ENCODE data around the gene CLEC7A. TPM values are rescaled to one million over a fixed set of nuclear protein-coding genes. Genes with fewer than 3 reads are reported as not detected.

The CLEC7A gene
- total and polyA plus RNA-seq, 4 donors: 2.8 to 7.0 (median 3.8) TPM

DNA sequence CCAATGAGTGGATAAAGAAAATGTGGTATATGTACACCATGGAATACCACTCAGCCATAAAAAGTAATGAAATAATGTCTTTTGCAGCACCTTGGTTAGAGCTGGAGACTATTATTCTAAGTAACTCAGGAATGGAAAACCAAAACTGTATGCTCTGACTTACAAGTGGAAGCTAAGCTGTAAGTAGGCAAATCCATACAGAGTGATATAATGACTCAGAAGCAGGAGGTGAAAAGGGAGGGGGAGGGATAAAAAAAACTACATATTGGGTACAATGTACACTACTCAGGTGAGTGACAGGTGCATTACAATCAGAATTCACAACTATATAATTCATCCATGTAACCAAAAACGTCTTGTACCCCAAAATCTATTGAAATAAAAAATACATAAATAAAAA is 16.1 kb downstream of the CLEC7A start (continued):
- TF ChIP-seq, protein P1, sequence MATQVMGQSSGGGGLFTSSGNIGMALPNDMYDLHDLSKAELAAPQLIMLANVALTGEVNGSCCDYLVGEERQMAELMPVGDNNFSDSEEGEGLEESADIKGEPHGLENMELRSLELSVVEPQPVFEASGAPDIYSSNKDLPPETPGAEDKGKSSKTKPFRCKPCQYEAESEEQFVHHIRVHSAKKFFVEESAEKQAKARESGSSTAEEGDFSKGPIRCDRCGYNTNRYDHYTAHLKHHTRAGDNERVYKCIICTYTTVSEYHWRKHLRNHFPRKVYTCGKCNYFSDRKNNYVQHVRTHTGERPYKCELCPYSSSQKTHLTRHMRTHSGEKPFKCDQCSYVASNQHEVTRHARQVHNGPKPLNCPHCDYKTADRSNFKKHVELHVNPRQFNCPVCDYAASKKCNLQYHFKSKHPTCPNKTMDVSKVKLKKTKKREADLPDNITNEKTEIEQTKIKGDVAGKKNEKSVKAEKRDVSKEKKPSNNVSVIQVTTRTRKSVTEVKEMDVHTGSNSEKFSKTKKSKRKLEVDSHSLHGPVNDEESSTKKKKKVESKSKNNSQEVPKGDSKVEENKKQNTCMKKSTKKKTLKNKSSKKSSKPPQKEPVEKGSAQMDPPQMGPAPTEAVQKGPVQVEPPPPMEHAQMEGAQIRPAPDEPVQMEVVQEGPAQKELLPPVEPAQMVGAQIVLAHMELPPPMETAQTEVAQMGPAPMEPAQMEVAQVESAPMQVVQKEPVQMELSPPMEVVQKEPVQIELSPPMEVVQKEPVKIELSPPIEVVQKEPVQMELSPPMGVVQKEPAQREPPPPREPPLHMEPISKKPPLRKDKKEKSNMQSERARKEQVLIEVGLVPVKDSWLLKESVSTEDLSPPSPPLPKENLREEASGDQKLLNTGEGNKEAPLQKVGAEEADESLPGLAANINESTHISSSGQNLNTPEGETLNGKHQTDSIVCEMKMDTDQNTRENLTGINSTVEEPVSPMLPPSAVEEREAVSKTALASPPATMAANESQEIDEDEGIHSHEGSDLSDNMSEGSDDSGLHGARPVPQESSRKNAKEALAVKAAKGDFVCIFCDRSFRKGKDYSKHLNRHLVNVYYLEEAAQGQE (IDR thresholded peaks at IDR 0.05): no peak
- no peak for TF ChIP-seq GABPA (IDR thresholded peaks at IDR 0.05 in 1 of 2, conservative IDR thresholded peaks at IDR 0.05 in 1 of 2)

DNA sequence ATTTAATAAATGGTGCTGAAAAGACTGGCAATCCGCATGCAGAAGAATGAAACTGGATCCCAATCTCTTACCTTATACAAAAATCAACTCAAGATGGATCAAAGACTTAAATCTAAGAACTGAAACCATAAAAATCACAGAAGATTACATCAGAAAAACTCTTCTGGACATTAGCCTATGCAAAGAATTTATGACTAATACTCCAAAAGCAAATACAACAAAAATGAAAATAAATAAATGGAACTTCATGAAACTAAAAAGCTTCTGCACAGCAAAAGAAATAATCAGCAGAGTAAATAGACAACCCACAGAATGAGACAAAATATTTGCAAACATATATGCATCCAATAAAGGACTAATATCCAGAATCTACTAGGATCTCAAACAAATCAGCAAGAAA is 16.9 kb downstream of the CLEC7A start:
- Histone ChIP-seq H3K9ac (ENCODE audit: low read depth in 1 of 2, low read length in 2 of 2) (no peak overlapping the region), H3K36me3 (ENCODE audit: control insufficient read depth in 4 of 4, insufficient read depth in 3 of 4, low read depth in 1 of 4, low read length in 3 of 4) (no peaks in the 10 kb centered on the region), H3K9me3 (ENCODE audit: control insufficient read depth in 4 of 4, low read length in 3 of 4) (no peaks in the 10 kb centered on the region), H3K4me3 (ENCODE audit: low read depth in 1 of 3, low read length in 3 of 3) (no peak overlapping the region), H3K4me1 (ENCODE audit: control insufficient read depth in 4 of 4, insufficient read depth in 4 of 4, low read length in 3 of 4) (no peaks in the 10 kb centered on the region), H3K27ac (ENCODE audit: low read depth in 1 of 2, low read length in 2 of 2) (no peak overlapping the region), H3K27me3 (ENCODE audit: control insufficient read depth in 4 of 4, insufficient read depth in 4 of 4, low read length in 3 of 4) (no peaks in the 10 kb centered on the region)
- WGBS: 95% methylated on average over 1 of the region's 1 CpG
- DNase-seq (ENCODE audit: low spot score): no peak
- no peak for TF ChIP-seq JUND (IDR thresholded peaks at IDR 0.05)
- no peak for TF ChIP-seq FOXA2 (IDR thresholded peaks at IDR 0.05)
- TF ChIP-seq, protein P2, sequence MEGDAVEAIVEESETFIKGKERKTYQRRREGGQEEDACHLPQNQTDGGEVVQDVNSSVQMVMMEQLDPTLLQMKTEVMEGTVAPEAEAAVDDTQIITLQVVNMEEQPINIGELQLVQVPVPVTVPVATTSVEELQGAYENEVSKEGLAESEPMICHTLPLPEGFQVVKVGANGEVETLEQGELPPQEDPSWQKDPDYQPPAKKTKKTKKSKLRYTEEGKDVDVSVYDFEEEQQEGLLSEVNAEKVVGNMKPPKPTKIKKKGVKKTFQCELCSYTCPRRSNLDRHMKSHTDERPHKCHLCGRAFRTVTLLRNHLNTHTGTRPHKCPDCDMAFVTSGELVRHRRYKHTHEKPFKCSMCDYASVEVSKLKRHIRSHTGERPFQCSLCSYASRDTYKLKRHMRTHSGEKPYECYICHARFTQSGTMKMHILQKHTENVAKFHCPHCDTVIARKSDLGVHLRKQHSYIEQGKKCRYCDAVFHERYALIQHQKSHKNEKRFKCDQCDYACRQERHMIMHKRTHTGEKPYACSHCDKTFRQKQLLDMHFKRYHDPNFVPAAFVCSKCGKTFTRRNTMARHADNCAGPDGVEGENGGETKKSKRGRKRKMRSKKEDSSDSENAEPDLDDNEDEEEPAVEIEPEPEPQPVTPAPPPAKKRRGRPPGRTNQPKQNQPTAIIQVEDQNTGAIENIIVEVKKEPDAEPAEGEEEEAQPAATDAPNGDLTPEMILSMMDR (IDR thresholded peaks at IDR 0.05; ENCODE audit: low read depth, low read length, missing input control): no peak
- TF ChIP-seq NR2F2 (IDR thresholded peaks at IDR 0.05): no peak
- TF ChIP-seq RAD21 (IDR thresholded peaks at IDR 0.05): no peak
- no peak for TF ChIP-seq GABPA (IDR thresholded peaks at IDR 0.05 in 1 of 2, conservative IDR thresholded peaks at IDR 0.05 in 1 of 2)
- no peak for TF ChIP-seq YY1 (IDR thresholded peaks at IDR 0.05)
- no peak for TF ChIP-seq TAF1 (conservative IDR thresholded peaks at IDR 0.05)
- no peak for TF ChIP-seq HNF4A (conservative IDR thresholded peaks at IDR 0.05)
- no peak for TF ChIP-seq EGR1 (IDR thresholded peaks at IDR 0.05; ENCODE audit: low read depth in 2 of 2)
- TF ChIP-seq, protein P3, sequence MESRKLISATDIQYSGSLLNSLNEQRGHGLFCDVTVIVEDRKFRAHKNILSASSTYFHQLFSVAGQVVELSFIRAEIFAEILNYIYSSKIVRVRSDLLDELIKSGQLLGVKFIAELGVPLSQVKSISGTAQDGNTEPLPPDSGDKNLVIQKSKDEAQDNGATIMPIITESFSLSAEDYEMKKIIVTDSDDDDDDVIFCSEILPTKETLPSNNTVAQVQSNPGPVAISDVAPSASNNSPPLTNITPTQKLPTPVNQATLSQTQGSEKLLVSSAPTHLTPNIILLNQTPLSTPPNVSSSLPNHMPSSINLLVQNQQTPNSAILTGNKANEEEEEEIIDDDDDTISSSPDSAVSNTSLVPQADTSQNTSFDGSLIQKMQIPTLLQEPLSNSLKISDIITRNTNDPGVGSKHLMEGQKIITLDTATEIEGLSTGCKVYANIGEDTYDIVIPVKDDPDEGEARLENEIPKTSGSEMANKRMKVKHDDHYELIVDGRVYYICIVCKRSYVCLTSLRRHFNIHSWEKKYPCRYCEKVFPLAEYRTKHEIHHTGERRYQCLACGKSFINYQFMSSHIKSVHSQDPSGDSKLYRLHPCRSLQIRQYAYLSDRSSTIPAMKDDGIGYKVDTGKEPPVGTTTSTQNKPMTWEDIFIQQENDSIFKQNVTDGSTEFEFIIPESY (IDR thresholded peaks at IDR 0.05): no peak
- TF ChIP-seq, protein P4, sequence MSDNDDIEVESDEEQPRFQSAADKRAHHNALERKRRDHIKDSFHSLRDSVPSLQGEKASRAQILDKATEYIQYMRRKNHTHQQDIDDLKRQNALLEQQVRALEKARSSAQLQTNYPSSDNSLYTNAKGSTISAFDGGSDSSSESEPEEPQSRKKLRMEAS (IDR thresholded peaks at IDR 0.05): no peak
- no peak for TF ChIP-seq RXRA (IDR thresholded peaks at IDR 0.05)
- no peak for TF ChIP-seq SP1 (IDR thresholded peaks at IDR 0.05)
- TF ChIP-seq FOXA1 (IDR thresholded peaks at IDR 0.05): no peak
- TF ChIP-seq, protein P1 (IDR thresholded peaks at IDR 0.05): no peak
- no peak for TF ChIP-seq HNF4G (IDR thresholded peaks at IDR 0.05)
- TF ChIP-seq, protein P5, sequence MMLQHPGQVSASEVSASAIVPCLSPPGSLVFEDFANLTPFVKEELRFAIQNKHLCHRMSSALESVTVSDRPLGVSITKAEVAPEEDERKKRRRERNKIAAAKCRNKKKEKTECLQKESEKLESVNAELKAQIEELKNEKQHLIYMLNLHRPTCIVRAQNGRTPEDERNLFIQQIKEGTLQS (IDR thresholded peaks at IDR 0.05): no peak
